ENCODE results near the gene IL20.

The IL20 gene

DNA sequence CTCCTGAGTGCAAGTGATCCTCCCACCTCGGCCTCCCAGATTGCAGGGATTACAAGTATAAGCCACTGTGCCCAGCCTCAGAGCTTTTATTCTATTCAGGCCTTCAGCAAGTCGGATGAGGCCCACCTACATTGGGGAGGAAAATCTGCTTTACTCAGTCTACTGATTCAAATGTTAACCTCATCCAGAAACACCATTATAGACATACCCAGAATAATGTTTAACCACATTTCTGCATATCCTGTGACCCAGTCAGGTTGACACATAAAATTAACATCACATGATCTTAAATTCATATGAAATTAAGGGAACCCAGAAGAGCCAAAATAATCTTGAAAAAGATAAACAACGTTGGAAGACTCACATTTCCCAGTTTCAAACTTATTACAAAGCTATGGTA is 14.9 kb downstream of the IL20 start:
- no peak for DNase-seq (ENCODE audit: low read depth)

GRCh38 chr1:206882555-206882954 is 17.1 kb downstream of the IL20 start:
- no peak for DNase-seq (ENCODE audit: low read depth)

DNA sequence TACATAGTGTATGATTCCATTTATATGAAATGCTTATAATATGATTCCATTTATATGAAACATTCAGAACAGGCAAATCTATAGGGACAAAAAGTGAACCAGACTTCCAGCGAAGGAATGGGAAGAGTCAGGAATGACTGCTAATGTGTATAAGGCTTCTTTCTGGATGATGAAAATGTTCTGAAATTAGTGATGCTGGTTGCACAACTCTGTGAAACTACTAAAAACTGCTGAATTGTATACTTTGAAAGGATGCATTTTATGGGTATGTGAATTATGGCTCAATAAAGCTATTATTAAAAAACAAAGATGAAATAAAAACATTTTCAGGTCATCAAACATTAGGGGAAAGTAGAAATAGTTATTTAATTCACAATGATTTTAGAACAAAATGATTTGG is 17.7 kb downstream of the IL20 start:
- no peak for DNase-seq (ENCODE audit: low read depth)

DNA sequence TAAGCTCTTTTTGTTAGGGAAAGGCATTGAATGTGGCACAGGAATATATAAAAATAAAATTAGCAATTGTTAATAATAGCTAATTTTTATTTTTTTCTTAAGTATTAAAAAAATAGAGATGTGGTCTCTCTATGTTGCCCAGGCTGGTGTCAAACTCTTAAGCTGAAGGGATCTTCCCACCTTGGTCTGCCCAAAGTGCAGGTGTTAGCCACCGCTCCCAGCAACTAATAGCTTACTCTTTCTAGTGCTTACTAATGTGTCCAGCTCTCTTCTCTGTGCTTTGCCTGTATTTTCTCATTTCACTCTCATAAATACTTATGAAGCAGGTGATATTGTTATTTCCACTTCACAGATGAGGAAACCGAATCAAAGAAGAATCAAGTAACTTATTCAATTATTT is 18.5 kb downstream of the IL20 start:
- DNase-seq (ENCODE audit: low read depth) = no peak

- no peak for DNase-seq (ENCODE audit: low read depth)
These were observed 20.1 kb downstream of the IL20 start for GRCh38 chr1:206885341-206886060.

GRCh38 chr1:206886831-206887230 is 21.4 kb downstream of the IL20 start:
- DNase-seq (ENCODE audit: low read depth) = no peak

- no peak for DNase-seq (ENCODE audit: low read depth)
These were observed 22.3 kb downstream of the IL20 start for GRCh38 chr1:206887701-206888100.

DNA sequence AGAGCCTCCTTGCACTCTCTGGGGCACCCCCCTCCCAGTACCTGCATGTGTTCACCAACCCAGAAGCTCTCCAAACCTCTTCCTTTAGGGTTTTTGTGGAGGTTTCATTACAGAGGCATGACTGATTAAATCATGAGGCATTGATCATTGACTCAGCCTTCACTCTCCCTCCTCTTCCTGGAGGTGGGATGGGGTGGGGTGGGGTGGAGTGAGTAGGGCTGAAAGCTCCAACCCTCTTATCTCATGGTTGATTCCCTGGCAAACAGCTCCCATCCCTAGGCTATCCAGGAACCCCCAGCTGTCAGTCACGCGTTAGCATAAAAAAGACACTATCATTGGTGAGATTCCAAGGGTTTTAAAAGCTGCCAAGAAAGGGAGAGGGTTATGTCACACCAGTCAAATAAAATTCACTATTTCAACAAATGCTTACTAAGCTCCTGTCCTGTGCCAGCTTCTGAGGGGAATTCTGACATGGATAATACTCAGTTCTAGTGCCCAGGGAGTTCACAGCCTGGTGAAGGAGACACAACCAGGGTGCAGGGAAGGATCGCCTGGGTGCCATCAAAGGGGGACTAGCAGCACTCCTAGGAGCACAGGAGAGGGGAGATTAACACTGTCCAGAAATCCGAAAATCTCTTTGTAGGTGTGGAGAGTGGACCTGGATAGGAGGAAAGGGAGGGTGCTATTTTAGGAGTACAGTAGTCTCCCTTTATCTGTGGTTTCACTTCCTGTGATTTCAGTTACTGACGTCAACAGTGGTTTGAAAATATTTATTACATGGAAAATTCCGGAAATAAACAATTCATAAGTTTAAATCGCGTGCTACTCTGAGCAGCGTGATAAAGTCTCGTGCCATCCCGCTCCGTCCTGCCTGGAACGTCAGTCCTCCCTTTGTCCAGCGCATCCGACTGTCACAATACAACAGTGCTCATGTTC is 25.0 kb downstream of the IL20 start:
- DNase-seq (ENCODE audit: low read depth) = no peak

- DNase-seq (ENCODE audit: low read depth) = no peak
These were observed 26.0 kb downstream of the IL20 start for GRCh38 chr1:206891412-206891811.

DNA sequence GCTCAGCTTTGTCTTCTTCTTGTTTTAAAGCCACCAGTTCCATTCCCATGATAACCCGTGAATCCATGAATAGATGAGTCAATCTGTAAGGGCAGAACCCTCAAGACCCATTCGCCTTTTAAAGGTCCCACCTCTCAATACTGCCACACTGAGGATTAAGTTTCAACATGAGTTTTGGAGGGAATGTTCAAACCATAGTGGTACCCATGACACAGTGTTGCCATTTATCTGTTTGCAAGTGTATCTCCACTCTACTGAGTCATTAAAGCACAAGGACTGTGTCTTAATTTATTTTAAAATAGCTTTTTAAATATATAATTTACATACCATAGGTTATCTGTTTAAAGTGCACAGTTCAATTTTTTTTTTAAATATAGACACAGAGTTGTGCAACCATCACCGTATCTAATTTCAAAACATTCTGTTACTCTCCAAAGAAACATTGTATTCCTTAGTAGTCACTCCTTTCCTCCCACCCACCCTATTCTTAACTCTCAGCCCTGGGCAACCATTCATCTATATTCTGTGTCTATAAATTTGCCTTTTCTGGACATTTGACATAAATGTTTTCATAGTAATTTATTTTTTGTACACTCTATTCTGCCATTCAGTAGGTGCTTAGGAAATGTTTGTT is 27.0 kb downstream of the IL20 start:
- no peak for DNase-seq (ENCODE audit: low read depth)

GRCh38 chr1:206893380-206893779 is 28.0 kb downstream of the IL20 start:
- no peak for DNase-seq (ENCODE audit: low read depth)

DNA sequence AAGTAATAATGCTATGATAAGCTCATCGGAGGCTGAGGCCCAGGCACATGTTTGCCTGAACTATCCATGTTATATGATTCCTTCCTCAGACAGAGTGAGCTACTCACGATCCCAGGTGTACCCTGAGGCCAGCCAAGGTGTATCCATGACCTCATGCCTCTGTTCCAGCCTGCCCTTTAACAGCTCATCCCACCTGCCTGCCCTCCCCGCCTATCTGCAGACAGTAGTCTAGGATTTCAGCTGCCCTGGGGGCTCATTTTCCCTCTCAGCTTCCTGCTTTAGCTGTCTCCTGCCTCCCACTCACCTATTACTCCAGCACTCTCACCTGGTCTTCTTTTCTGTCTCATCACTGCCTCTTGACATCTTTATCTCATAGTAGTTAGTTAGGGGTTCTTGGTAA is 29.9 kb downstream of the IL20 start:
- no peak for DNase-seq (ENCODE audit: low read depth)

GRCh38 chr1:206895837-206896242 is 30.4 kb downstream of the IL20 start:
- DNase-seq (ENCODE audit: low read depth) = no peak

GRCh38 chr1:206896261-206896660 is 30.8 kb downstream of the IL20 start:
- DNase-seq (ENCODE audit: low read depth) = no peak

- no peak for DNase-seq (ENCODE audit: low read depth)
These were observed 31.8 kb downstream of the IL20 start, which contains the start of gene IL24 for GRCh38 chr1:206897175-206897574. TSS of gene IL24 (plus strand) at chr1:206897443. CDS start at chr1:206897833, 390 bp downstream.

- DNase-seq (ENCODE audit: low read depth) = no peak
These were observed 32.9 kb downstream of the IL20 start for GRCh38 chr1:206898089-206898914.

DNA sequence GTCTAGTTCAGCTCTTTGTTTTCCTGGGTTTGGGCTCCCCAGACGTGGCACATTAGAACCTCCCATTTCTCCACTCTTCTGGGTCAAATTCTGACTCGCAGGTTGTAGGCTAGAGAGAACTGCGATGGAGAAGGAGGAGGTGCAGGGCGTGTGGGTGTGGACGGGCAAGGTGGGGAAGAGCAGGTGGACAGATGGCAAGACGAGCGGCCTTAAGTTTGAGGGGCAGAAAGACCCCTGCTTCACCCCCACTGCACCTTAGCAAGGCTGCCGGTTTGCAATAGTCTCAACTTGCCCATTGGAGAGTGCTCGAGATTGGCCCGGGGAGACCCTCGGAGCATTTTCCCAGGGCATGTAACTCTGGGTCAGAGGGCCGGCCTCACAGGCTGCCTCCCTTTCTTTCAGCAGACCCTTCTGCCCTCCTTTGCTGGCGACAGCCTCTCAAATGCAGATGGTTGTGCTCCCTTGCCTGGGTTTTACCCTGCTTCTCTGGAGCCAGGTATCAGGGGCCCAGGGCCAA is 33.5 kb downstream of the IL20 start:
- no peak for DNase-seq (ENCODE audit: low read depth)

GRCh38 chr1:206899717-206900116 is 34.3 kb downstream of the IL20 start:
- DNase-seq (ENCODE audit: low read depth) = no peak

DNA sequence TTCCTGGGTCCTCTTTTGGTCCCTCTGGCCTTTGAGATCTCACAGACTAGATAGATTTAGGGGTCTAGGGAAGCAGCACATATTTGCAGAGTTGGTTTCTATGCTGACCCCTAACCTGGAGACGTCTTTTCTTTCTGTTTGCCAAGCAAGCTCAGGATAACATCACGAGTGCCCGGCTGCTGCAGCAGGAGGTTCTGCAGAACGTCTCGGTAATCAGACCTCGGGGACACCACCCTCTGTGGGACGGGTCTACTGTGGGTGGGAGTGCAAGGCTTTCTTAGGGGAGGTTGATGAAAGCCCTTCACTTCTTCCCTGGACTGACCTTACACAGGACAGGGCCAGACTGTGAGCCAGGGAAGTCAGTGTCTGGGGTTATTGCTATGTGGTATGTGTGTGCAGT is 34.7 kb downstream of the IL20 start:
- DNase-seq (ENCODE audit: low read depth) = no peak

GRCh38 chr1:206901944-206902343 is 36.5 kb downstream of the IL20 start:
- no peak for DNase-seq (ENCODE audit: low read depth)

DNA sequence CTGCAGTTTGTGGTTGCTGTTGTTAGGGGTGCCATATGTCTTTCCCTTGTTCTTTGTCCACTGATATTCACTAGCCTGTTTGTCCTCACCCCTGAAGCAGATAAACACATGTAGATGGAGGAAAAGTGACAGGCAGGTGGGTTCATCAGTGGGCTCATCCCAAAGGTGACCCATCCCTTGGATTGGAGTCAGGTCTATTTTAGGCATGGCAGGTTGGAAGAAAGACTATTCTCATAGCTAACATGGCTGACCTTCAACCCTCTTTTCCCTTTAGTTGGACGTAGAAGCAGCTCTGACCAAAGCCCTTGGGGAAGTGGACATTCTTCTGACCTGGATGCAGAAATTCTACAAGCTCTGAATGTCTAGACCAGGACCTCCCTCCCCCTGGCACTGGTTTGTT is 37.3 kb downstream of the IL20 start:
- DNase-seq (ENCODE audit: low read depth) = no peak

DNA sequence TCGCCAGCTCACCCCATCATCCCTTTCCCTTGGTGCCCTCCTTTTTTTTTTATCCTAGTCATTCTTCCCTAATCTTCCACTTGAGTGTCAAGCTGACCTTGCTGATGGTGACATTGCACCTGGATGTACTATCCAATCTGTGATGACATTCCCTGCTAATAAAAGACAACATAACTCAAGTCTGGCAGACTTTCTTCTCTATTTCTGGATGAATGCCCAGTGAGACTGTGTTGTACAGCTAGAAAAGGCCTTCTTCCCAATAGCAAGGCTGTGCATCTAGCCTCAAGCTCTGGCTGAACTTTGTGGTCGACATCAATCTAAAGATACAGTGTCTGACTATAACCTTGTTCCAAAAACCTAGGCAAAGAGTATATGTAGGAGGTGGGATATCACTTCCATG is 38.3 kb downstream of the IL20 start:
- DNase-seq (ENCODE audit: low read depth) = no peak
